ENCODE results near the gene EIF3B.

EIF3B gene

GRCh38 chr7:2369139-2369538, 14.5 kb downstream of the EIF3B start:
- H3K4me1 ChIP-seq (ENCODE audit: insufficient read depth, low read length, severe bottlenecking), result no peaks in the 10 kb centered on the region

GRCh38 chr7:2371329-2371728, 16.7 kb downstream of the EIF3B start:
- Histone ChIP-seq H3K4me3 (ENCODE audit: low read depth, low read length, poor library complexity, severe bottlenecking) (no peak overlapping the region), H3K27ac (ENCODE audit: low read depth, low read length, poor library complexity, severe bottlenecking) (no peak overlapping the region), H4K20me1 (ENCODE audit: insufficient read depth, low read length) (no peaks in the 10 kb centered on the region), H3F3A (ENCODE audit: insufficient read depth, low read length) (no peaks in the 10 kb centered on the region), H3K4me2 (ENCODE audit: low read length) (no peak overlapping the region), H3K9me3 (ENCODE audit: low read length) (no peaks in the 10 kb centered on the region), H3K4me1 (ENCODE audit: insufficient read depth, low read length, severe bottlenecking) (no peaks in the 10 kb centered on the region), H2AFZ (ENCODE audit: low read length) (no peak overlapping the region), H3K36me3 (ENCODE audit: insufficient read depth, low read length) (peaks cover 99% of the 10 kb centered on the region), H3K9me2 (ENCODE audit: low read depth, low read length) (no peaks in the 10 kb centered on the region), H3K27me3 (ENCODE audit: insufficient read depth, low read length) (no peaks in the 10 kb centered on the region), H3K79me2 (ENCODE audit: insufficient read depth, low read length) (no peaks in the 10 kb centered on the region), H3K9ac (ENCODE audit: low read length) (no peak overlapping the region)
- no peak for TF ChIP-seq CTCF (IDR thresholded peaks at IDR 0.05; ENCODE audit: low read length)
- no peak for TF ChIP-seq EZH2 (IDR thresholded peaks at IDR 0.05; ENCODE audit: borderline replicate concordance, low read length)

More at GRCh38 chr7:2369139-2369538, 14.5 kb downstream of the EIF3B start:
- Histone ChIP-seq H3K79me2 (ENCODE audit: insufficient read depth, low read length) (no peaks in the 10 kb centered on the region), H4K20me1 (ENCODE audit: insufficient read depth, low read length) (0 out of 2 replicates have a peak, but pooled peaks cover 2% of the 10 kb centered on the region), H3K27ac (ENCODE audit: low read depth, low read length, poor library complexity, severe bottlenecking) (no peak overlapping the region), H3K27me3 (ENCODE audit: insufficient read depth, low read length) (no peaks in the 10 kb centered on the region), H3K9me3 (ENCODE audit: low read length) (no peaks in the 10 kb centered on the region), H3K9me2 (ENCODE audit: low read depth, low read length) (no peaks in the 10 kb centered on the region), H3K4me2 (ENCODE audit: low read length) (no peak overlapping the region), H3K36me3 (ENCODE audit: insufficient read depth, low read length) (peaks cover 99% of the 10 kb centered on the region), H3K9ac (ENCODE audit: low read length) (no peak overlapping the region), H2AFZ (ENCODE audit: low read length) (no peak overlapping the region), H3F3A (ENCODE audit: insufficient read depth, low read length) (no peaks in the 10 kb centered on the region), H3K4me3 (ENCODE audit: low read depth, low read length, poor library complexity, severe bottlenecking) (no peak overlapping the region)
- TF ChIP-seq CTCF (IDR thresholded peaks at IDR 0.05; ENCODE audit: low read length), result no peak
- TF ChIP-seq EZH2 (IDR thresholded peaks at IDR 0.05; ENCODE audit: borderline replicate concordance, low read length), result no peak

GRCh38 chr7:2372724-2373123, 18.1 kb downstream of the EIF3B start:
- no peak for TF ChIP-seq CTCF (IDR thresholded peaks at IDR 0.05; ENCODE audit: low read length)
- TF ChIP-seq EZH2 (IDR thresholded peaks at IDR 0.05; ENCODE audit: borderline replicate concordance, low read length), result no peak
- Histone ChIP-seq H3K9ac (ENCODE audit: low read length) (no peak overlapping the region), H3K4me1 (ENCODE audit: insufficient read depth, low read length, severe bottlenecking) (no peaks in the 10 kb centered on the region), H3K4me3 (ENCODE audit: low read depth, low read length, poor library complexity, severe bottlenecking) (no peak overlapping the region), H2AFZ (ENCODE audit: low read length) (no peak overlapping the region), H3K27me3 (ENCODE audit: insufficient read depth, low read length) (no peaks in the 10 kb centered on the region), H3K27ac (ENCODE audit: low read depth, low read length, poor library complexity, severe bottlenecking) (no peak overlapping the region), H4K20me1 (ENCODE audit: insufficient read depth, low read length) (no peaks in the 10 kb centered on the region), H3K36me3 (ENCODE audit: insufficient read depth, low read length) (peaks cover 97% of the 10 kb centered on the region), H3F3A (ENCODE audit: insufficient read depth, low read length) (no peaks in the 10 kb centered on the region), H3K79me2 (ENCODE audit: insufficient read depth, low read length) (no peaks in the 10 kb centered on the region), H3K4me2 (ENCODE audit: low read length) (no peak overlapping the region), H3K9me2 (ENCODE audit: low read depth, low read length) (no peaks in the 10 kb centered on the region), H3K9me3 (ENCODE audit: low read length) (no peaks in the 10 kb centered on the region)
